ENCODE data around the gene KCNIP4. TPM values are rescaled to one million over a fixed set of nuclear protein-coding genes. Genes with fewer than 3 reads are reported as not detected.

Gene KCNIP4
- total and polyA plus RNA-seq, 2 donors (not counting 1 experiment from before 2014, with no cell fraction given): not detected

- no peaks in the 10 kb centered on the region for H3K27me3 ChIP-seq (replicated peaks in 1 of 4; ENCODE audit: control extremely low read depth in 1 of 4, control insufficient read depth in 3 of 4, insufficient read depth in 4 of 4, low read length in 3 of 4)
- peaks cover 0 to 7% (median 0%) of the 10 kb centered on the region in 3 donors for H3K9me3 ChIP-seq (ENCODE audit: control extremely low read depth in 1 of 3, control insufficient read depth in 2 of 3, insufficient read depth in 1 of 3, low read length in 2 of 3)
- no peak overlapping the region for H3K4me3 ChIP-seq (ENCODE audit: control extremely low read depth in 1 of 5, extremely low read depth in 1 of 5, insufficient read depth in 1 of 5, low read depth in 2 of 5, low read length in 4 of 5)
- no peak overlapping the region for H3K27ac ChIP-seq (ENCODE audit: low read length in 2 of 2)
- DNase-seq: no peak
- intact Hi-C loops (cut with micrococcal nuclease): no loop called here
- TF ChIP-seq CTCF (IDR thresholded peaks at IDR 0.05) (no peak), EZH2 (IDR thresholded peaks at IDR 0.05; ENCODE audit: borderline replicate concordance, insufficient read depth, low read depth, low read length, poor library complexity, severe bottlenecking) (no peak)
- no peak overlapping the region for H3K4me2 ChIP-seq (replicated peaks; ENCODE audit: low read depth, low read length, poor library complexity, severe bottlenecking)
- peaks cover 11% of the 10 kb centered on the region for H3K9me3 Mint-ChIP-seq (ENCODE audit: insufficient read depth)
- H3K9ac ChIP-seq (ENCODE audit: low read length): no peak overlapping the region
- no peak overlapping the region for H2AFZ ChIP-seq (ENCODE audit: insufficient read depth, low read depth, low read length, poor library complexity, severe bottlenecking)
- no peaks in the 10 kb centered on the region for H3K79me2 ChIP-seq (ENCODE audit: control insufficient read depth, insufficient read depth, low read length)
- H3K4me1 Mint-ChIP-seq: no peaks in the 10 kb centered on the region
- ChIA-PET POLR2A (no interaction called here), CTCF (no interaction called here)
- no peak for ATAC-seq (ENCODE audit: low read depth)
- 100% methylated on average over 1 of the region's 1 CpG for WGBS (ENCODE audit: insufficient coverage)
- H3K27ac Mint-ChIP-seq: no peak overlapping the region
- H3K36me3 ChIP-seq (replicated peaks in 1 of 2; ENCODE audit: control extremely low read depth in 1 of 2, control insufficient read depth in 1 of 2, extremely low read depth in 1 of 2, insufficient read depth in 2 of 2, low read length in 1 of 2): no peaks in the 10 kb centered on the region
- H3K4me3 Mint-ChIP-seq: no peak overlapping the region
- no peaks in the 10 kb centered on the region for H3K27me3 Mint-ChIP-seq
- H4K20me1 ChIP-seq (ENCODE audit: control insufficient read depth, insufficient read depth, low read length, poor library complexity, severe bottlenecking): no peaks in the 10 kb centered on the region
- no peaks in the 10 kb centered on the region for H3K4me1 ChIP-seq (ENCODE audit: control insufficient read depth in 2 of 2, insufficient read depth in 2 of 2, low read length in 2 of 2)
These were observed 1169.7 kb downstream of the KCNIP4 start for GRCh38 chr4:20778896-20779295.

- WGBS (ENCODE audit: insufficient coverage): 23% methylated on average over 8 of the region's 14 CpGs
- no peaks in the 10 kb centered on the region for H3K79me2 ChIP-seq (ENCODE audit: control insufficient read depth, insufficient read depth, low read length)
- Mint-ChIP-seq H3K27me3 (no peaks in the 10 kb centered on the region), H3K9me3 (ENCODE audit: insufficient read depth) (no peaks in the 10 kb centered on the region), H3K4me1 (no peaks in the 10 kb centered on the region), H3K4me3 (no peak overlapping the region), H3K27ac (no peak overlapping the region)
- TF ChIP-seq CTCF (IDR thresholded peaks at IDR 0.05) (no peak), EZH2 (IDR thresholded peaks at IDR 0.05; ENCODE audit: borderline replicate concordance, insufficient read depth, low read depth, low read length, poor library complexity, severe bottlenecking) (no peak)
- H3K4me1 ChIP-seq (ENCODE audit: control insufficient read depth in 2 of 2, insufficient read depth in 2 of 2, low read length in 2 of 2): no peaks in the 10 kb centered on the region
- no peaks in the 10 kb centered on the region for H3K9me3 ChIP-seq (ENCODE audit: control extremely low read depth in 1 of 3, control insufficient read depth in 2 of 3, insufficient read depth in 1 of 3, low read length in 2 of 3)
- H3K4me2 ChIP-seq (replicated peaks; ENCODE audit: low read depth, low read length, poor library complexity, severe bottlenecking): no peak overlapping the region
- no peaks in the 10 kb centered on the region for H3K36me3 ChIP-seq (replicated peaks in 1 of 2; ENCODE audit: control extremely low read depth in 1 of 2, control insufficient read depth in 1 of 2, extremely low read depth in 1 of 2, insufficient read depth in 2 of 2, low read length in 1 of 2)
- no peak overlapping the region for H3K9ac ChIP-seq (ENCODE audit: low read length)
- H4K20me1 ChIP-seq (ENCODE audit: control insufficient read depth, insufficient read depth, low read length, poor library complexity, severe bottlenecking): no peaks in the 10 kb centered on the region
- no peak overlapping the region for H3K4me3 ChIP-seq (ENCODE audit: control extremely low read depth in 1 of 5, extremely low read depth in 1 of 5, insufficient read depth in 1 of 5, low read depth in 2 of 5, low read length in 4 of 5)
- no peak overlapping the region for H3K27ac ChIP-seq (ENCODE audit: low read length in 2 of 2)
- H2AFZ ChIP-seq (ENCODE audit: insufficient read depth, low read depth, low read length, poor library complexity, severe bottlenecking): no peak overlapping the region
- ChIA-PET CTCF (no interaction called here), POLR2A (no interaction called here)
- H3K27me3 ChIP-seq (replicated peaks in 1 of 4; ENCODE audit: control extremely low read depth in 1 of 4, control insufficient read depth in 3 of 4, insufficient read depth in 4 of 4, low read length in 3 of 4): no peaks in the 10 kb centered on the region
- ATAC-seq (ENCODE audit: low read depth) (no peak), DNase-seq (no peak)
- intact Hi-C loops (cut with micrococcal nuclease): no loop called here
These were observed 1175.2 kb downstream of the KCNIP4 start for GRCh38 chr4:20773144-20773997.
